Measurements from ENCODE around the gene DACT2. TPM values are rescaled to one million over a fixed set of nuclear protein-coding genes. Genes with fewer than 3 reads are reported as not detected.

Gene DACT2
- total and polyA plus RNA-seq, 9 of the 15 experiments (the other 6 are each of a cell fraction or from before 2014, with no cell fraction given) = not detected

DNA sequence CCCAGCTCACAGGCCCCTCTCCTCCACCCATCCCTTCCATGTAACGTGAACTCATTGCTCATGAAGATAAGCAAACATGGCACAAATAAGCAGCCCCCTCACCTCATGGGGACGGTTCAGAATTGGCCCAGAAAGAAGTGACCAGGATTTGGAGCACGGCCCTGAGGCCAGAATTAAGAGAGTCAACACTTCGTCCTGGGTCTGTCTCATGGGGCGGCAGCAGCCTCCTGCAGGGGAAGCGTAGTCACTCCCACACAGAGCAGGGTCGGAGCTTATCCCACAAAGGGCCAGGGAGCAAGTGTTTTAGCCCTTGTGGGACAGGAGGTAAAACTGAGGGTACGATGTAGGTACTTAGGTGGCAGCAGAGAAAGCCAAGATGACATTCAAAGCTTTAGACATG is 28.6 kb upstream of the DACT2 start:
- H3K4me2 ChIP-seq (ENCODE audit: insufficient read depth, low read length) = no peak overlapping the region
- H4K20me1 ChIP-seq (replicated peaks; ENCODE audit: control insufficient read depth, insufficient read depth, low read length) = peaks cover 3% of the 10 kb centered on the region
- peaks cover 4% of the 10 kb centered on the region for H3K9me1 ChIP-seq (ENCODE audit: control insufficient read depth, insufficient read depth, low read length)
- CTCF ChIA-PET (ENCODE audit: low intra/inter-chr PET ratio) = no interaction called here
- H3K27me3 ChIP-seq (ENCODE audit: control insufficient read depth in 2 of 2, insufficient read depth in 2 of 2, low read length in 2 of 2) = peaks cover 41 to 57% of the 10 kb centered on the region in 2 experiments
- H3K9me3 ChIP-seq (replicated peaks; ENCODE audit: control insufficient read depth, insufficient read depth, low read depth, low read length) = no peaks in the 10 kb centered on the region
- no peaks in the 10 kb centered on the region for H3K36me3 ChIP-seq (ENCODE audit: control insufficient read depth, insufficient read depth, low read length)
- in situ Hi-C loops (cut with MboI) (no loop called here), intact Hi-C loops (cut with micrococcal nuclease) (no loop called here)
- TF ChIP-seq TARDBP (IDR thresholded peaks at IDR 0.05) = no peak
- no peak for TF ChIP-seq ZNF324 (CRISPR knock-in tag; IDR thresholded peaks at IDR 0.05)
- TF ChIP-seq, protein P1, sequence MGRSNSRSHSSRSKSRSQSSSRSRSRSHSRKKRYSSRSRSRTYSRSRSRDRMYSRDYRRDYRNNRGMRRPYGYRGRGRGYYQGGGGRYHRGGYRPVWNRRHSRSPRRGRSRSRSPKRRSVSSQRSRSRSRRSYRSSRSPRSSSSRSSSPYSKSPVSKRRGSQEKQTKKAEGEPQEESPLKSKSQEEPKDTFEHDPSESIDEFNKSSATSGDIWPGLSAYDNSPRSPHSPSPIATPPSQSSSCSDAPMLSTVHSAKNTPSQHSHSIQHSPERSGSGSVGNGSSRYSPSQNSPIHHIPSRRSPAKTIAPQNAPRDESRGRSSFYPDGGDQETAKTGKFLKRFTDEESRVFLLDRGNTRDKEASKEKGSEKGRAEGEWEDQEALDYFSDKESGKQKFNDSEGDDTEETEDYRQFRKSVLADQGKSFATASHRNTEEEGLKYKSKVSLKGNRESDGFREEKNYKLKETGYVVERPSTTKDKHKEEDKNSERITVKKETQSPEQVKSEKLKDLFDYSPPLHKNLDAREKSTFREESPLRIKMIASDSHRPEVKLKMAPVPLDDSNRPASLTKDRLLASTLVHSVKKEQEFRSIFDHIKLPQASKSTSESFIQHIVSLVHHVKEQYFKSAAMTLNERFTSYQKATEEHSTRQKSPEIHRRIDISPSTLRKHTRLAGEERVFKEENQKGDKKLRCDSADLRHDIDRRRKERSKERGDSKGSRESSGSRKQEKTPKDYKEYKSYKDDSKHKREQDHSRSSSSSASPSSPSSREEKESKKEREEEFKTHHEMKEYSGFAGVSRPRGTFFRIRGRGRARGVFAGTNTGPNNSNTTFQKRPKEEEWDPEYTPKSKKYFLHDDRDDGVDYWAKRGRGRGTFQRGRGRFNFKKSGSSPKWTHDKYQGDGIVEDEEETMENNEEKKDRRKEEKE (IDR thresholded peaks at IDR 0.05; ENCODE audit: borderline replicate concordance in 1 of 2, control insufficient read depth in 1 of 2, low read depth in 2 of 2, low read length in 1 of 2) = no peak
- TF ChIP-seq, protein P2, sequence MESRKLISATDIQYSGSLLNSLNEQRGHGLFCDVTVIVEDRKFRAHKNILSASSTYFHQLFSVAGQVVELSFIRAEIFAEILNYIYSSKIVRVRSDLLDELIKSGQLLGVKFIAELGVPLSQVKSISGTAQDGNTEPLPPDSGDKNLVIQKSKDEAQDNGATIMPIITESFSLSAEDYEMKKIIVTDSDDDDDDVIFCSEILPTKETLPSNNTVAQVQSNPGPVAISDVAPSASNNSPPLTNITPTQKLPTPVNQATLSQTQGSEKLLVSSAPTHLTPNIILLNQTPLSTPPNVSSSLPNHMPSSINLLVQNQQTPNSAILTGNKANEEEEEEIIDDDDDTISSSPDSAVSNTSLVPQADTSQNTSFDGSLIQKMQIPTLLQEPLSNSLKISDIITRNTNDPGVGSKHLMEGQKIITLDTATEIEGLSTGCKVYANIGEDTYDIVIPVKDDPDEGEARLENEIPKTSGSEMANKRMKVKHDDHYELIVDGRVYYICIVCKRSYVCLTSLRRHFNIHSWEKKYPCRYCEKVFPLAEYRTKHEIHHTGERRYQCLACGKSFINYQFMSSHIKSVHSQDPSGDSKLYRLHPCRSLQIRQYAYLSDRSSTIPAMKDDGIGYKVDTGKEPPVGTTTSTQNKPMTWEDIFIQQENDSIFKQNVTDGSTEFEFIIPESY (CRISPR knock-in tag; IDR thresholded peaks at IDR 0.05) = no peak
- TF ChIP-seq, protein P3, sequence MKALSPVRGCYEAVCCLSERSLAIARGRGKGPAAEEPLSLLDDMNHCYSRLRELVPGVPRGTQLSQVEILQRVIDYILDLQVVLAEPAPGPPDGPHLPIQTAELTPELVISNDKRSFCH (CRISPR knock-in tag; IDR thresholded peaks at IDR 0.05) = no peak
- TF ChIP-seq, protein P3 (tag; IDR thresholded peaks at IDR 0.05) = no peak
- TF ChIP-seq CBFA2T3 (IDR thresholded peaks at IDR 0.05) = no peak
- no peak for TF ChIP-seq HNRNPLL (IDR thresholded peaks at IDR 0.05; ENCODE audit: low read depth, low read length, poor library complexity, severe bottlenecking)
- no peak for TF ChIP-seq CBFA2T2 (conservative IDR thresholded peaks at IDR 0.05)
- TF ChIP-seq, protein P4, sequence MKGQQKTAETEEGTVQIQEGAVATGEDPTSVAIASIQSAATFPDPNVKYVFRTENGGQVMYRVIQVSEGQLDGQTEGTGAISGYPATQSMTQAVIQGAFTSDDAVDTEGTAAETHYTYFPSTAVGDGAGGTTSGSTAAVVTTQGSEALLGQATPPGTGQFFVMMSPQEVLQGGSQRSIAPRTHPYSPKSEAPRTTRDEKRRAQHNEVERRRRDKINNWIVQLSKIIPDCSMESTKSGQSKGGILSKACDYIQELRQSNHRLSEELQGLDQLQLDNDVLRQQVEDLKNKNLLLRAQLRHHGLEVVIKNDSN (CRISPR knock-in tag; IDR thresholded peaks at IDR 0.05) = no peak
- TF ChIP-seq SMARCA4 (IDR thresholded peaks at IDR 0.05) = no peak
- no peak for TF ChIP-seq MXI1 (IDR thresholded peaks at IDR 0.05; ENCODE audit: low read depth, low read length)
- TF ChIP-seq EP300 (IDR thresholded peaks at IDR 0.05; ENCODE audit: low read length) = no peak
- no peak for TF ChIP-seq ATF1 (CRISPR knock-in tag; IDR thresholded peaks at IDR 0.05)
- TF ChIP-seq ATF1 (tag; IDR thresholded peaks at IDR 0.05) = no peak
- no peaks in the 10 kb centered on the region for H3K79me2 ChIP-seq (ENCODE audit: control insufficient read depth, insufficient read depth, low read length)
- H2AFZ ChIP-seq (ENCODE audit: low read depth, low read length) = no peak overlapping the region
- H3K4me1 ChIP-seq (replicated peaks in 1 of 2; ENCODE audit: control insufficient read depth in 2 of 2, insufficient read depth in 2 of 2, low read length in 2 of 2) = no peaks in the 10 kb centered on the region
- FAIRE-seq (no peak), DNase-seq (ENCODE audit: extremely low read depth in 1 of 4, low spot score in 3 of 4) (no peak), ATAC-seq (no peak)
- WGBS (ENCODE audit: insufficient coverage, low coverage, missing lambda C conversion rate) = 1% methylated on average over 8 of the region's 8 CpGs
- no TSS peak for BruUV-seq (replicated peaks)
- POLR2A ChIA-PET = interaction anchor here (0.7 kb wide), 1 partner anchor 62 kb away, joined by 3 read pairs; no protein-coding TSS in a partner anchor
- no peak overlapping the region for H3K9ac ChIP-seq (ENCODE audit: insufficient read depth in 1 of 2, low read depth in 2 of 2, low read length in 2 of 2)
- no peak overlapping the region for H3K4me3 ChIP-seq
- H3K27ac ChIP-seq (ENCODE audit: extremely low read depth, low read depth, low read length) = no peak overlapping the region
